Liver (tissue), 3 donors: ENCODE data around the gene PAPPA2.

Source experiments
- GABPA ChIP-seq, 2 donors: IDR thresholded peaks in 1 of 2; conservative IDR thresholded peaks in 1 of 2; 2 replicates each; pipeline ENCODE4 v1.6.1; 2016; ENCODE audit warnings: antibody characterized with exemption in 2 of 2, mild to moderate bottlenecking in 1 of 2, moderate library complexity in 1 of 2
- MAX ChIP-seq: IDR thresholded peaks from 2 replicates; pipeline ENCODE4 v1.6.1; 2016; ENCODE audit warnings: antibody characterized with exemption
- RAD21 ChIP-seq, 2 donors: IDR thresholded peaks; 2 replicates each; pipeline ENCODE4 v1.6.1; 2016; ENCODE audit warnings: antibody characterized with exemption in 2 of 2, mild to moderate bottlenecking in 2 of 2
- TF ChIP-seq, protein P1 (sequence below): fragments of 150-350 bp; IDR thresholded peaks from 2 replicates; pipeline ENCODE4 v1.5.1; 2017; ENCODE audit warnings: improper control_type of control experiment, low read depth, low read length; ENCODE audit not compliant: missing input control
- TF ChIP-seq, protein P2 (sequence below): IDR thresholded peaks from 2 replicates; pipeline ENCODE4 v1.6.1; 2016; ENCODE audit warnings: antibody characterized with exemption, mild to moderate bottlenecking
- donor health status: healthy.
- donor health status: healthy.

DNA sequence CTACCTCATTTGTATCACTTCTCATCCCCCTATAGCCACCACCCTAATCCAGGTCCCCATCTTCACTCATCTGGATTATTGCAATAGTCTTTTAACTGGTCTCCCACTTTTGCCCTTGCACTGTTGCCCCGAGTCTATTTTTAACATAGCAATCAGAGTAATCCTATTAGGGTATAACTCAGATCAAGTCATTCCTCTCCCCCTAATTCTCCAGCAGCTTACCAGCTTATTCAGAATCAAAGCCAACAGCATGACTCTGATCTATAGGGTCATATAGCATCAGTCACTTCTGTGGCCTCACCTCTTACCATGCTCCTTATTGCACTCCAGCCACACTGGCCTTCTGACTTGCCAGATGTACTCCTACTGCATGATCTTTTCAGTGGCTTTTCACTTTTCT lies 140.7 kb downstream of the PAPPA2 start:
- TF ChIP-seq, protein P1, sequence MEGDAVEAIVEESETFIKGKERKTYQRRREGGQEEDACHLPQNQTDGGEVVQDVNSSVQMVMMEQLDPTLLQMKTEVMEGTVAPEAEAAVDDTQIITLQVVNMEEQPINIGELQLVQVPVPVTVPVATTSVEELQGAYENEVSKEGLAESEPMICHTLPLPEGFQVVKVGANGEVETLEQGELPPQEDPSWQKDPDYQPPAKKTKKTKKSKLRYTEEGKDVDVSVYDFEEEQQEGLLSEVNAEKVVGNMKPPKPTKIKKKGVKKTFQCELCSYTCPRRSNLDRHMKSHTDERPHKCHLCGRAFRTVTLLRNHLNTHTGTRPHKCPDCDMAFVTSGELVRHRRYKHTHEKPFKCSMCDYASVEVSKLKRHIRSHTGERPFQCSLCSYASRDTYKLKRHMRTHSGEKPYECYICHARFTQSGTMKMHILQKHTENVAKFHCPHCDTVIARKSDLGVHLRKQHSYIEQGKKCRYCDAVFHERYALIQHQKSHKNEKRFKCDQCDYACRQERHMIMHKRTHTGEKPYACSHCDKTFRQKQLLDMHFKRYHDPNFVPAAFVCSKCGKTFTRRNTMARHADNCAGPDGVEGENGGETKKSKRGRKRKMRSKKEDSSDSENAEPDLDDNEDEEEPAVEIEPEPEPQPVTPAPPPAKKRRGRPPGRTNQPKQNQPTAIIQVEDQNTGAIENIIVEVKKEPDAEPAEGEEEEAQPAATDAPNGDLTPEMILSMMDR, result no peak
- TF ChIP-seq, protein P2, sequence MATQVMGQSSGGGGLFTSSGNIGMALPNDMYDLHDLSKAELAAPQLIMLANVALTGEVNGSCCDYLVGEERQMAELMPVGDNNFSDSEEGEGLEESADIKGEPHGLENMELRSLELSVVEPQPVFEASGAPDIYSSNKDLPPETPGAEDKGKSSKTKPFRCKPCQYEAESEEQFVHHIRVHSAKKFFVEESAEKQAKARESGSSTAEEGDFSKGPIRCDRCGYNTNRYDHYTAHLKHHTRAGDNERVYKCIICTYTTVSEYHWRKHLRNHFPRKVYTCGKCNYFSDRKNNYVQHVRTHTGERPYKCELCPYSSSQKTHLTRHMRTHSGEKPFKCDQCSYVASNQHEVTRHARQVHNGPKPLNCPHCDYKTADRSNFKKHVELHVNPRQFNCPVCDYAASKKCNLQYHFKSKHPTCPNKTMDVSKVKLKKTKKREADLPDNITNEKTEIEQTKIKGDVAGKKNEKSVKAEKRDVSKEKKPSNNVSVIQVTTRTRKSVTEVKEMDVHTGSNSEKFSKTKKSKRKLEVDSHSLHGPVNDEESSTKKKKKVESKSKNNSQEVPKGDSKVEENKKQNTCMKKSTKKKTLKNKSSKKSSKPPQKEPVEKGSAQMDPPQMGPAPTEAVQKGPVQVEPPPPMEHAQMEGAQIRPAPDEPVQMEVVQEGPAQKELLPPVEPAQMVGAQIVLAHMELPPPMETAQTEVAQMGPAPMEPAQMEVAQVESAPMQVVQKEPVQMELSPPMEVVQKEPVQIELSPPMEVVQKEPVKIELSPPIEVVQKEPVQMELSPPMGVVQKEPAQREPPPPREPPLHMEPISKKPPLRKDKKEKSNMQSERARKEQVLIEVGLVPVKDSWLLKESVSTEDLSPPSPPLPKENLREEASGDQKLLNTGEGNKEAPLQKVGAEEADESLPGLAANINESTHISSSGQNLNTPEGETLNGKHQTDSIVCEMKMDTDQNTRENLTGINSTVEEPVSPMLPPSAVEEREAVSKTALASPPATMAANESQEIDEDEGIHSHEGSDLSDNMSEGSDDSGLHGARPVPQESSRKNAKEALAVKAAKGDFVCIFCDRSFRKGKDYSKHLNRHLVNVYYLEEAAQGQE, result no peak
- TF ChIP-seq GABPA (IDR thresholded peaks at IDR 0.05 in 1 of 2, conservative IDR thresholded peaks at IDR 0.05 in 1 of 2) (no peak), MAX (no peak), RAD21 (IDR thresholded peaks at IDR 0.05) (no peak)
